Neural progenitor cell (in vitro differentiated cells): ENCODE measurements around the gene ANO1. TPM values are rescaled to one million over a fixed set of nuclear protein-coding genes. Genes with fewer than 3 reads are reported as not detected.

Experiments used
- DNase-seq: peaks from one replicate; pipeline ENCODE4 v3.0.0-alpha.2; 2016; ENCODE audit warnings: low spot score
- H2AFZ ChIP-seq: fragments of 200-600 bp; sonication (generic); replicated peaks from 2 replicates; pipeline ENCODE4 v1.6.1; 2016; ENCODE audit warnings: antibody characterized with exemption
- H3F3A ChIP-seq: fragments of 200-600 bp; sonication (generic); 2 replicates; pipeline ENCODE4 v1.6.1; 2016; ENCODE audit warnings: antibody characterized with exemption, low read depth
- H3K27ac ChIP-seq: fragments of 200-600 bp; sonication (generic); 2 replicates; pipeline ENCODE4 v1.5.1; 2016; ENCODE audit warnings: mild to moderate bottlenecking
- H3K27me3 ChIP-seq: fragments of 200-600 bp; sonication (generic); 2 replicates; pipeline ENCODE4 v1.6.1; 2016; ENCODE audit warnings: mild to moderate bottlenecking, moderate library complexity
- H3K36me3 ChIP-seq: fragments of 200-600 bp; sonication (generic); 2 replicates; pipeline ENCODE4 v1.5.1; 2016
- H3K4me1 ChIP-seq: fragments of 200-600 bp; sonication (generic); 2 replicates; pipeline ENCODE4 v1.6.1; 2016; ENCODE audit warnings: mixed run types
- H3K4me2 ChIP-seq: fragments of 200-600 bp; sonication (generic); 2 replicates; pipeline ENCODE4 v1.6.1; 2016
- H3K4me3 ChIP-seq: fragments of 200-600 bp; sonication (generic); 2 replicates; pipeline ENCODE4 v1.5.1; 2016
- H3K79me2 ChIP-seq: fragments of 200-600 bp; sonication (generic); 2 replicates; pipeline ENCODE4 v1.6.1; 2016; ENCODE audit warnings: low read depth
- H3K9ac ChIP-seq: fragments of 200-600 bp; sonication (generic); 2 replicates; pipeline ENCODE4 v1.6.1; 2016
- H3K9me3 ChIP-seq: fragments of 200-600 bp; sonication (generic); 2 replicates; pipeline ENCODE4 v1.5.1; 2016; ENCODE audit warnings: low read depth
- H4K20me1 ChIP-seq: fragments of 200-600 bp; sonication (generic); 2 replicates; pipeline ENCODE4 v1.6.1; 2016; ENCODE audit warnings: low read depth
- H3K27ac Mint-ChIP-seq: 3 replicates; pipeline ENCODE4 v1.8.0; 2021; ENCODE audit warnings: mixed read lengths
- H3K27me3 Mint-ChIP-seq: 2 replicates; pipeline ENCODE4 v1.8.0; 2022; ENCODE audit warnings: low read depth, mild to moderate bottlenecking, inconsistent platforms, moderate library complexity, mixed read lengths; ENCODE audit not compliant: insufficient read depth
- H3K36me3 Mint-ChIP-seq: 3 replicates; pipeline ENCODE4 v1.8.0; 2021; ENCODE audit warnings: mixed read lengths
- H3K4me1 Mint-ChIP-seq: 3 replicates; pipeline ENCODE4 v1.8.0; 2021; ENCODE audit warnings: mixed read lengths
- H3K4me3 Mint-ChIP-seq: 3 replicates; pipeline ENCODE4 v1.8.0; 2021; ENCODE audit warnings: mild to moderate bottlenecking, moderate library complexity, mixed read lengths
- H3K9me3 Mint-ChIP-seq: 3 replicates; pipeline ENCODE4 v1.8.0; 2020; ENCODE audit warnings: mixed read lengths
- EZH2 ChIP-seq: fragments of 200-600 bp; sonication (generic); IDR thresholded peaks from 2 replicates; pipeline ENCODE4 v1.6.1; 2017; ENCODE audit warnings: antibody characterized with exemption, mild to moderate bottlenecking, moderate library complexity
- EZH2phosphoT487 ChIP-seq: fragments of 200-600 bp; sonication (generic); IDR thresholded peaks from 2 replicates; pipeline ENCODE4 v1.6.1; 2017; ENCODE audit warnings: antibody characterized with exemption
- total RNA-seq: library from RNA; depleted of rRNA; stranded (reverse); fragments of >200 nt; gene quantifications from 2 replicates; pipeline ENCODE4 v1.2.3, GENCODE V29; 2015; ENCODE audit warnings: low replicate concordance
- TF ChIP-seq, protein P1 (sequence below): fragments of 200-600 bp; sonication (generic); IDR thresholded peaks from 2 replicates; pipeline ENCODE4 v1.5.1; 2017; ENCODE audit warnings: antibody characterized with exemption, mild to moderate bottlenecking

ANO1 gene
- total RNA-seq, 1 donor from 2014 or later, result not detected

DNA sequence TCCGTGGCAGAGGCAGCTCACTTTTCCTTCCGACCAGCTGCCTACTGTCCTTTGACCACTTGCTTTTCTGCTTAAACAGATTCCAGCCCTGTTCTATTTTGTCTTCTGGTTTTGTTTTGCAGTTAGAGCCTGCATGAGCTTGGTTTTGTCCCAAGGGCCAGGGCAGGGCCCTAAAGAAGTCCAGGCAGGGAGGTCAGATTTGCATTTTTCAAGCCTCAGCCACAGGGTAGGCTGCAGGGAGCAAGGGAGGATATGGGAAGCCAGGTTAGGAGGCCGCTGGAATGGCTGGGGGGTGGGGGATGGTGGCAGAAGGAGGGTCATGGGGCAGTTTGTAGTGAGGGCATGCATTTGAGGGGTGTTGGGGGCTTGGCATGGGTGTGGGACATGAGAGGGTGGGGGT, 148.1 kb downstream of the ANO1 start:
- no peaks in the 10 kb centered on the region for H4K20me1 ChIP-seq
- H3K9me3 ChIP-seq, result no peaks in the 10 kb centered on the region
- no peaks in the 10 kb centered on the region for H3K79me2 ChIP-seq
- no peak for DNase-seq
- no peaks in the 10 kb centered on the region for H3F3A ChIP-seq
- peaks cover 13% of the 10 kb centered on the region for H3K4me1 Mint-ChIP-seq
- no peaks in the 10 kb centered on the region for H3K27me3 ChIP-seq
- H3K4me2 ChIP-seq, result no peak overlapping the region
- no peaks in the 10 kb centered on the region for H3K4me1 ChIP-seq
- H3K36me3 ChIP-seq, result no peaks in the 10 kb centered on the region
- no peak overlapping the region for H3K9ac ChIP-seq
- H3K27ac Mint-ChIP-seq, result no peak overlapping the region
- no peak for TF ChIP-seq EZH2phosphoT487
- TF ChIP-seq, protein P1, sequence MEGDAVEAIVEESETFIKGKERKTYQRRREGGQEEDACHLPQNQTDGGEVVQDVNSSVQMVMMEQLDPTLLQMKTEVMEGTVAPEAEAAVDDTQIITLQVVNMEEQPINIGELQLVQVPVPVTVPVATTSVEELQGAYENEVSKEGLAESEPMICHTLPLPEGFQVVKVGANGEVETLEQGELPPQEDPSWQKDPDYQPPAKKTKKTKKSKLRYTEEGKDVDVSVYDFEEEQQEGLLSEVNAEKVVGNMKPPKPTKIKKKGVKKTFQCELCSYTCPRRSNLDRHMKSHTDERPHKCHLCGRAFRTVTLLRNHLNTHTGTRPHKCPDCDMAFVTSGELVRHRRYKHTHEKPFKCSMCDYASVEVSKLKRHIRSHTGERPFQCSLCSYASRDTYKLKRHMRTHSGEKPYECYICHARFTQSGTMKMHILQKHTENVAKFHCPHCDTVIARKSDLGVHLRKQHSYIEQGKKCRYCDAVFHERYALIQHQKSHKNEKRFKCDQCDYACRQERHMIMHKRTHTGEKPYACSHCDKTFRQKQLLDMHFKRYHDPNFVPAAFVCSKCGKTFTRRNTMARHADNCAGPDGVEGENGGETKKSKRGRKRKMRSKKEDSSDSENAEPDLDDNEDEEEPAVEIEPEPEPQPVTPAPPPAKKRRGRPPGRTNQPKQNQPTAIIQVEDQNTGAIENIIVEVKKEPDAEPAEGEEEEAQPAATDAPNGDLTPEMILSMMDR, result no peak
- no peak for TF ChIP-seq EZH2
- H2AFZ ChIP-seq, result no peak overlapping the region
- H3K9me3 Mint-ChIP-seq, result no peaks in the 10 kb centered on the region
- no peak overlapping the region for H3K4me3 ChIP-seq
- H3K4me3 Mint-ChIP-seq, result no peak overlapping the region
- H3K36me3 Mint-ChIP-seq, result no peaks in the 10 kb centered on the region
- peaks cover 25% of the 10 kb centered on the region for H3K27me3 Mint-ChIP-seq
- no peak overlapping the region for H3K27ac ChIP-seq

DNA sequence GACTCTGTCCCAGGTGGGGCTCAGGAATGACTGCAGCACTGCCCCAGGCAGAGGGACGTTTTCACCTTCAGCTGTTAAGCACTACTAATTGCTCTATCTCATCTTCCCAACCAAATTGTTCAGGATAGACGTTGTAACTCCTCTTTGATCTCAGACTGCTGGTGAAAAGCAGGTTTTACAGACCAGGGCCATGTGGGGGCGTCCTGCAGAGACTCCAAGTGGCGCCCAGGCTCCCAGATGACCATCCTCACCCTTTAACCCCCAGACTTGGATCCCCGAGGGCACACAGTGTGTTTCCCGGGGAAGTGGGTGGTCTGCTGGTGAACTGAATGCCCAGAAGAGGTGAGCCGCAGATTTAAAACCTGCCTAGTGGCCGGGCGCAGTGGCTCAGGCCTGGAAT, 148.8 kb downstream of the ANO1 start:
- Histone ChIP-seq H3K4me3 (no peak overlapping the region), H2AFZ (no peak overlapping the region), H3K9me3 (no peaks in the 10 kb centered on the region), H3K9ac (no peak overlapping the region), H3K27ac (no peak overlapping the region), H4K20me1 (no peaks in the 10 kb centered on the region), H3K4me1 (no peaks in the 10 kb centered on the region), H3K4me2 (no peak overlapping the region), H3K27me3 (no peaks in the 10 kb centered on the region), H3F3A (no peaks in the 10 kb centered on the region), H3K79me2 (no peaks in the 10 kb centered on the region), H3K36me3 (no peaks in the 10 kb centered on the region)
- H3K9me3 Mint-ChIP-seq, result no peaks in the 10 kb centered on the region
- TF ChIP-seq, protein P1, result peak; percentile 50
- TF ChIP-seq EZH2, result no peak
- H3K36me3 Mint-ChIP-seq, result no peaks in the 10 kb centered on the region
- DNase-seq, result peak; percentile 49
- H3K4me3 Mint-ChIP-seq, result no peak overlapping the region
- no peak overlapping the region for H3K27ac Mint-ChIP-seq
- peaks cover 19% of the 10 kb centered on the region for H3K4me1 Mint-ChIP-seq
- peaks cover 23% of the 10 kb centered on the region for H3K27me3 Mint-ChIP-seq

DNA sequence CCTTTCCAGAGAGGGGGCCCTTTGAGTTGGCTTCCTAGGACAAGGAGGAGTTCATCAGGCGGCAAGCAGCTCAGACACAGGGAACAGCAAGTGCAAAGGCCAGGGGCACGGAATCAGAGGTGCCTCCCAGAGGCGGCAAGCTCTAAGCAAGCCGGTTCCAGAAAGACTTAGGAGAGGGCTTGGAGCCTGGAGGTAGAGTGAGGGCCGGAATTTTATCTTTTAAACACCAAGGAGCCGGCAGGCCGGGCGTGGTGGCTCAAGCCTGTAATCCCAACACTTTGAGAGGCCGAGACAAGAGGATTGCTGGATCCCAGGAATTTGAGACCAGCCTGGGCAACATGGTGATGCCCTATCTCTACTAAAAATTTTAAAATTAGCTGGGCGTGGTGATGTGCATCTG, 151.6 kb downstream of the ANO1 start:
- Mint-ChIP-seq H3K27me3 (peaks cover 24% of the 10 kb centered on the region), H3K4me1 (peaks cover 19% of the 10 kb centered on the region)

More for the DNA sequence above, 151.6 kb downstream of the ANO1 start:
- Histone ChIP-seq H3K9me3 (no peaks in the 10 kb centered on the region), H4K20me1 (no peaks in the 10 kb centered on the region), H3K36me3 (no peaks in the 10 kb centered on the region), H3K79me2 (no peaks in the 10 kb centered on the region), H3K27me3 (no peaks in the 10 kb centered on the region), H3K4me3 (no peak overlapping the region), H3K9ac (no peak overlapping the region), H3K27ac (no peak overlapping the region), H3K4me1 (no peaks in the 10 kb centered on the region), H3K4me2 (no peak overlapping the region), H2AFZ (no peak overlapping the region), H3F3A (no peaks in the 10 kb centered on the region)
- Mint-ChIP-seq H3K27ac (no peak overlapping the region), H3K36me3 (no peaks in the 10 kb centered on the region), H3K4me3 (no peak overlapping the region), H3K9me3 (no peaks in the 10 kb centered on the region)
- TF ChIP-seq EZH2phosphoT487, result no peak
- TF ChIP-seq EZH2, result no peak
- TF ChIP-seq, protein P1, result no peak
- DNase-seq, result no peak
